Right lobe of liver (tissue), 6 donors: ENCODE measurements around the gene ST6GALNAC5. TPM values are rescaled to one million over a fixed set of nuclear protein-coding genes. Genes with fewer than 3 reads are reported as not detected.

Source experiments
- ATAC-seq, 4 donors: fragments of 200-7000 bp; cut with Tn5 transposase; one replicate each; pipeline ENCODE4 v1.9.1; 2020; ENCODE audit warnings: mild to moderate bottlenecking in 4 of 4, moderate library complexity in 4 of 4
- DNase-seq, 3 donors: peaks; one replicate each; pipeline ENCODE4 v3.0.0-alpha.2; 2020
- H3K27ac ChIP-seq, 3 donors: fragments of 200-600 bp; one replicate each; pipeline ENCODE4 v1.8.0; 2022
- H3K27me3 ChIP-seq, 2 donors: fragments of 200-600 bp; one replicate each; pipeline ENCODE4 v1.8.0; 2022
- H3K36me3 ChIP-seq, 4 donors: fragments of 200-600 bp; sonication (generic) in 1 of 4; one replicate each; pipeline versions ENCODE4 v1.5.1 to v1.8.0; 2017 to 2022; ENCODE audit warnings: control low read depth in 1 of 4
- H3K4me1 ChIP-seq, 4 donors: fragments of 200-600 bp; sonication (generic) in 1 of 4; one replicate each; pipeline versions ENCODE4 v1.5.1 to v1.8.0; 2017 to 2022; ENCODE audit warnings: control low read depth in 1 of 4
- H3K4me3 ChIP-seq, 3 donors: fragments of 200-600 bp; one replicate each; pipeline ENCODE4 v1.8.0; 2022
- H3K9me3 ChIP-seq, 4 donors: fragments of 200-600 bp; sonication (generic) in 1 of 4; one replicate each; pipeline versions ENCODE4 v1.5.1 to v1.8.0; 2017 to 2022; ENCODE audit warnings: control low read depth in 1 of 4
- CTCF ChIP-seq, 4 donors: fragments of 200-600 bp in 3 of 4; fragments of 450-650 bp in 1 of 4; IDR thresholded peaks; one replicate each; pipeline versions ENCODE4 v1.5.1 to v1.8.0; 2016 to 2022; ENCODE audit warnings: antibody characterized with exemption in 4 of 4, mild to moderate bottlenecking in 2 of 4
- POLR2A ChIP-seq: fragments of 450-650 bp; IDR thresholded peaks from one replicate; pipeline ENCODE4 v1.6.1; 2017; ENCODE audit warnings: antibody characterized with exemption, mild to moderate bottlenecking
- WGBS: methylation state at CpG from one replicate; pipeline ENCODE4 v1.1.6; 2018; ENCODE audit warnings: low coverage, low lambda C conversion rate; ENCODE audit not compliant: insufficient coverage; ENCODE audit errors: missing lambda C conversion rate; 5-methylcytosine and 5-hydroxymethylcytosine counted together
- intact Hi-C, 2 donors: fragments of 100-400 bp; cut with DNase I; formaldehyde crosslinking; loops; one replicate each; pipeline versions ENCODE4 v1.11.2 to v1.14.1; 2022
- total RNA-seq, 6 experiments: library from RNA; depleted of rRNA in 2 of 6; stranded (reverse); fragments of >200 nt in 2 of 6; fragmentation: NEBNext Ultra II Directional in 3 of 6; extraction: Animal tissue kit (Norgen Biotek cat#: 25700) in 3 of 6; gene quantifications; one replicate each; pipeline versions ENCODE4 v1.1.0 to v1.2.4, GENCODE V29; 2016 to 2023
- donor health status: DM: no; HTN: yes; CAD: no.
- donor health status: DM: no; HTN: no; CAD: no.
- donor health status: DM: no; HTN: no; CAD: no.
- donor health status: DM: no; HTN: yes; CAD: no.
- donor health status: DM: no; HTN: yes; CAD: no.

ST6GALNAC5 gene
- total RNA-seq, 6 experiments from 2014 or later: not detected

- intact Hi-C loops: no loop called here
- Histone ChIP-seq H3K36me3 (no peaks in the 10 kb centered on the region), H3K4me1 (no peaks in the 10 kb centered on the region), H3K27me3 (no peaks in the 10 kb centered on the region), H3K9me3 (no peaks in the 10 kb centered on the region), H3K27ac (no peak overlapping the region), H3K4me3 (no peak overlapping the region)
- 39% methylated on average over 3 of the region's 5 CpGs for WGBS
- no peak for TF ChIP-seq CTCF (IDR thresholded peaks at IDR 0.05)
- TF ChIP-seq POLR2A: no peak
- no peak for DNase-seq
- no peak for ATAC-seq
Measured at GRCh38 chr1:77025599-77025998, 158.3 kb downstream of the ST6GALNAC5 start.

- no peaks in the 10 kb centered on the region for H3K36me3 ChIP-seq
- no peak overlapping the region for H3K4me3 ChIP-seq
- DNase-seq: no peak
- no peak overlapping the region for H3K27ac ChIP-seq
- intact Hi-C loops: no loop called here
- TF ChIP-seq CTCF (IDR thresholded peaks at IDR 0.05) (no peak), POLR2A (no peak)
- no peaks in the 10 kb centered on the region for H3K27me3 ChIP-seq
- no peaks in the 10 kb centered on the region for H3K9me3 ChIP-seq
- no peaks in the 10 kb centered on the region for H3K4me1 ChIP-seq
- no peak for ATAC-seq
- 58% methylated on average over 2 of the region's 2 CpGs for WGBS
Measured at GRCh38 chr1:77026135-77026534, 158.9 kb downstream of the ST6GALNAC5 start.

GRCh38 chr1:77026640-77027039, 159.4 kb downstream of the ST6GALNAC5 start:
- no peaks in the 10 kb centered on the region for H3K4me1 ChIP-seq
- H3K27ac ChIP-seq: no peak overlapping the region
- intact Hi-C loops: no loop called here
- no peaks in the 10 kb centered on the region for H3K27me3 ChIP-seq
- WGBS: 86% methylated on average over 1 of the region's 1 CpG
- no peak overlapping the region for H3K4me3 ChIP-seq
- no peaks in the 10 kb centered on the region for H3K9me3 ChIP-seq
- no peak for TF ChIP-seq CTCF (IDR thresholded peaks at IDR 0.05)
- TF ChIP-seq POLR2A: no peak
- DNase-seq (no peak), ATAC-seq (no peak)
- H3K36me3 ChIP-seq: no peaks in the 10 kb centered on the region

- no peak for DNase-seq
Measured at GRCh38 chr1:77027847-77028246, 160.6 kb downstream of the ST6GALNAC5 start.

More at GRCh38 chr1:77027847-77028246, 160.6 kb downstream of the ST6GALNAC5 start:
- 50% methylated on average over 1 of the region's 1 CpG for WGBS
- intact Hi-C loops: no loop called here
- Histone ChIP-seq H3K4me1 (no peaks in the 10 kb centered on the region), H3K27me3 (no peaks in the 10 kb centered on the region), H3K27ac (no peak overlapping the region), H3K9me3 (no peaks in the 10 kb centered on the region), H3K36me3 (no peaks in the 10 kb centered on the region), H3K4me3 (no peak overlapping the region)
- TF ChIP-seq POLR2A (no peak), CTCF (IDR thresholded peaks at IDR 0.05) (no peak)
- no peak for ATAC-seq
